HG03521 (cell line): ENCODE results near the gene ZNF511.

Source experiments
- ATAC-seq: cut with Tn5 transposase; IDR thresholded peaks from one replicate; pipeline ENCODE4 v1.9.1; 2021; ENCODE audit warnings: mild to moderate bottlenecking, moderate library complexity; ENCODE audit not compliant: unreplicated experiment

Gene ZNF511

GRCh38 chr10:133274751-133275683 lies 33.7 kb upstream of the ZNF511 start:
- ATAC-seq, result peak; percentile 34

GRCh38 chr10:133275684-133276092 lies 33.0 kb upstream of the ZNF511 start:
- peak; percentile 20 for ATAC-seq

GRCh38 chr10:133276100-133276434 lies 32.6 kb upstream of the ZNF511 start:
- no peak for ATAC-seq

GRCh38 chr10:133276435-133277201 lies 32.1 kb upstream of the ZNF511 start, which contains the start of gene ADAM8:
TSS of gene ADAM8 (minus strand) at chr10:133276868. CDS start at chr10:133276817, 51 bp downstream.
- ATAC-seq, result peak; percentile 42

- ATAC-seq, result no peak
Observed at GRCh38 chr10:133277277-133277992, 31.3 kb upstream of the ZNF511 start.

GRCh38 chr10:133277993-133278576 lies 30.6 kb upstream of the ZNF511 start:
- no peak for ATAC-seq

- ATAC-seq, result peak; percentile 43
Observed at GRCh38 chr10:133278577-133279265, 30.0 kb upstream of the ZNF511 start.

GRCh38 chr10:133279326-133280226 lies 29.1 kb upstream of the ZNF511 start:
- ATAC-seq, result no peak

GRCh38 chr10:133280391-133281059 lies 28.2 kb upstream of the ZNF511 start:
- ATAC-seq, result no peak

GRCh38 chr10:133281084-133281483 lies 27.6 kb upstream of the ZNF511 start:
- no peak for ATAC-seq

GRCh38 chr10:133281628-133282372 lies 26.9 kb upstream of the ZNF511 start:
- no peak for ATAC-seq

- no peak for ATAC-seq
Observed at GRCh38 chr10:133282846-133283390, 25.8 kb upstream of the ZNF511 start.

- no peak for ATAC-seq
Observed at GRCh38 chr10:133283931-133284330, 24.8 kb upstream of the ZNF511 start.

- no peak for ATAC-seq
Observed at GRCh38 chr10:133285217-133285616, 23.5 kb upstream of the ZNF511 start.

GRCh38 chr10:133286366-133286765 lies 22.3 kb upstream of the ZNF511 start:
- ATAC-seq, result no peak

GRCh38 chr10:133287832-133288500 lies 20.7 kb upstream of the ZNF511 start:
- ATAC-seq, result no peak

GRCh38 chr10:133289761-133290160 lies 19.0 kb upstream of the ZNF511 start:
- ATAC-seq, result no peak
